Measurements from ENCODE around the gene DLL4. TPM values are rescaled to one million over a fixed set of nuclear protein-coding genes. Genes with fewer than 3 reads are reported as not detected.

The DLL4 gene
- total RNA-seq, 1 donor: 0.09 TPM

- no peak for DNase-seq (ENCODE audit: low read depth)
- H3K4me3 ChIP-seq (ENCODE audit: low read depth, low read length): no peak overlapping the region
- TF ChIP-seq, protein P1, sequence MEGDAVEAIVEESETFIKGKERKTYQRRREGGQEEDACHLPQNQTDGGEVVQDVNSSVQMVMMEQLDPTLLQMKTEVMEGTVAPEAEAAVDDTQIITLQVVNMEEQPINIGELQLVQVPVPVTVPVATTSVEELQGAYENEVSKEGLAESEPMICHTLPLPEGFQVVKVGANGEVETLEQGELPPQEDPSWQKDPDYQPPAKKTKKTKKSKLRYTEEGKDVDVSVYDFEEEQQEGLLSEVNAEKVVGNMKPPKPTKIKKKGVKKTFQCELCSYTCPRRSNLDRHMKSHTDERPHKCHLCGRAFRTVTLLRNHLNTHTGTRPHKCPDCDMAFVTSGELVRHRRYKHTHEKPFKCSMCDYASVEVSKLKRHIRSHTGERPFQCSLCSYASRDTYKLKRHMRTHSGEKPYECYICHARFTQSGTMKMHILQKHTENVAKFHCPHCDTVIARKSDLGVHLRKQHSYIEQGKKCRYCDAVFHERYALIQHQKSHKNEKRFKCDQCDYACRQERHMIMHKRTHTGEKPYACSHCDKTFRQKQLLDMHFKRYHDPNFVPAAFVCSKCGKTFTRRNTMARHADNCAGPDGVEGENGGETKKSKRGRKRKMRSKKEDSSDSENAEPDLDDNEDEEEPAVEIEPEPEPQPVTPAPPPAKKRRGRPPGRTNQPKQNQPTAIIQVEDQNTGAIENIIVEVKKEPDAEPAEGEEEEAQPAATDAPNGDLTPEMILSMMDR (IDR thresholded peaks at IDR 0.05; ENCODE audit: insufficient read depth, low read length): no peak
Observed at GRCh38 chr15:40899536-40900207, 29.5 kb upstream of the DLL4 start.

DNA sequence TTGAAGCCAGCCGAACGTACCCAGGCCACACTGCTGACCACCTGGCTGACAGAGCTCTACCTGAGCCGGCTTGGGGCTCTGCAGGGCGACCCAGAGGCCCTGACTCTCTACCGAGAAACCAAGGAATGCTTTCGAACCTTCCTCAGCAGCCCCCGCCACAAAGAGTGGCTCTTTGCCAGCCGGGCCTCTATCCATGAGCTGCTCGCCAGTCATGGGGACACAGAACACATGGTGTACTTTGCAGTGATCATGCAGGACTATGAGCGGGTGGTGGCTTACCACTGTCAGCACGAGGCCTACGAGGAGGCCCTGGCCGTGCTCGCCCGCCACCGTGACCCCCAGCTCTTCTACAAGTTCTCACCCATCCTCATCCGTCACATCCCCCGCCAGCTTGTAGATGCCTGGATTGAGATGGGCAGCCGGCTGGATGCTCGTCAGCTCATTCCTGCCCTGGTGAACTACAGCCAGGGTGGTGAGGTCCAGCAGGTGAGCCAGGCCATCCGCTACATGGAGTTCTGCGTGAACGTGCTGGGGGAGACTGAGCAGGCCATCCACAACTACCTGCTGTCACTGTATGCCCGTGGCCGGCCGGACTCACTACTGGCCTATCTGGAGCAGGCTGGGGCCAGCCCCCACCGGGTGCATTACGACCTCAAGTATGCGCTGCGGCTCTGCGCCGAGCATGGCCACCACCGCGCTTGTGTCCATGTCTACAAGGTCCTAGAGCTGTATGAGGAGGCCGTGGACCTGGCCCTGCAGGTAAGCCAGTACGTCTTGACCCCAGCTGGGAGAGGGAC, 28.7 kb upstream of the DLL4 start:
- no peak overlapping the region for H3K4me3 ChIP-seq (ENCODE audit: low read depth, low read length)
- DNase-seq (ENCODE audit: low read depth): no peak
- TF ChIP-seq, protein P1 (IDR thresholded peaks at IDR 0.05; ENCODE audit: insufficient read depth, low read length): no peak

GRCh38 chr15:40901053-40901443, 28.1 kb upstream of the DLL4 start:
- TF ChIP-seq, protein P1 (IDR thresholded peaks at IDR 0.05; ENCODE audit: insufficient read depth, low read length): no peak
- DNase-seq (ENCODE audit: low read depth): no peak
- H3K4me3 ChIP-seq (ENCODE audit: low read depth, low read length): no peak overlapping the region

DNA sequence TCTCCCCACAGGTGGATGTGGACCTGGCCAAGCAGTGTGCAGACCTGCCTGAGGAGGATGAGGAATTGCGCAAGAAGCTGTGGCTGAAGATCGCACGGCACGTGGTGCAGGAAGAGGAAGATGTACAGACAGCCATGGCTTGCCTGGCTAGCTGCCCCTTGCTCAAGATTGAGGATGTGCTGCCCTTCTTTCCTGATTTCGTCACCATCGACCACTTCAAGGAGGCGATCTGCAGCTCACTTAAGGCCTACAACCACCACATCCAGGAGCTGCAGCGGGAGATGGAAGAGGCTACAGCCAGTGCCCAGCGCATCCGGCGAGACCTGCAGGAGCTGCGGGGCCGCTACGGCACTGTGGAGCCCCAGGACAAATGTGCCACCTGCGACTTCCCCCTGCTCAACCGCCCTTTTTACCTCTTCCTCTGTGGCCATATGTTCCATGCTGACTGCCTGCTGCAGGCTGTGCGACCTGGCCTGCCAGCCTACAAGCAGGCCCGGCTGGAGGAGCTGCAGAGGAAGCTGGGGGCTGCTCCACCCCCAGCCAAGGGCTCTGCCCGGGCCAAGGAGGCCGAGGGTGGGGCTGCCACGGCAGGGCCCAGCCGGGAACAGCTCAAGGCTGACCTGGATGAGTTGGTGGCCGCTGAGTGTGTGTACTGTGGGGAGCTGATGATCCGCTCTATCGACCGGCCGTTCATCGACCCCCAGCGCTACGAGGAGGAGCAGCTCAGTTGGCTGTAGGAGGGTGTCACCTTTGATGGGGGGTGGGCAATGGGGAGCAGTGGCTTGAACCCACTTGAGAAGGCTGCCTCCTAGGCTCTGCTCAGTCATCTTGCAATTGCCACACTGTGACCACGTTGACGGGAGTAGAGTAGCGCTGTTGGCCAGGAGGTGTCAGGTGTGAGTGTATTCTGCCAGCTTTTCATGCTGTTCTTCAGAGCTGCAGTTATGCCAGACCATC, 26.3 kb upstream of the DLL4 start:
- no peak for DNase-seq (ENCODE audit: low read depth)
- no peak overlapping the region for H3K4me3 ChIP-seq (ENCODE audit: low read depth, low read length)
- TF ChIP-seq, protein P1 (IDR thresholded peaks at IDR 0.05; ENCODE audit: insufficient read depth, low read length): no peak

DNA sequence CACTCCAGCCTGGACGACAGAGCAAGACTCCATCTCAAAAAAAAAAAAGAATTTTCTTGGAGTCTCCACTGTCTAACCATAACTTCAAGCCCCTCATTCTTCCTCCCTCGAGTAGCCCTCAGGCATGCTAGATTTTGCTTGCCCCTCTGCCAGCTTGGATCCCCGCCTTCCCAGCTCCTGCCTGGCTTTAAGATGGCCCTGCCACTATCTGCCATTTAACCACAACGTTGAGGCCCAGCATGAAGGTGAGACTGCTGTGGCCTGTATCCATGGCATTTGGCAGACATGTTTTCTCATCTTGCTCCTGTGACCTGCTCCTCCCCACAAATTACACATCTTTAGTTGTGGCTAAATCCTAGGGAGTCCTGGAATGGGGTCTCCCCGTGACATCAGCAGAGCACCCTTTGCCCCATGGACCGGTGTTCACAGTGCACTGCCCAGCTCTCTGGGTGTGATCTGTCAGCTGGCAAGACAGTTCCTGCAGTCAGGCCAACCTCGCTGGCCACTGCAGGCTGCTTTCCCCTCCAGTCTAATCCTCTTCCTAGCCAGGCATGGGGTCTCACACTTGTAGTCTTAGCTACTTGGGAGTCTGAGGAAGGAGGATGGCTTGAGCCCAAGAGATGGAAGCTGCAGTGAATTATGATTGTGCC, 24.5 kb upstream of the DLL4 start:
- DNase-seq (ENCODE audit: low read depth): no peak
- no peak overlapping the region for H3K4me3 ChIP-seq (ENCODE audit: low read depth, low read length)
- TF ChIP-seq, protein P1 (IDR thresholded peaks at IDR 0.05; ENCODE audit: insufficient read depth, low read length): no peak
